Memory B cell (primary cell): ENCODE measurements around the gene RAB28.
"Not testable (repeated sequence)": the region's sequence is repeated elsewhere in the genome, so short reads cannot be mapped to it uniquely, and the experiment has no call there.

Source experiments
- ATAC-seq: fragments of 150-1000 bp; cut with Tn5 transposase; 2 replicates; pipeline ENCODE4 v1.10.0; 2021; ENCODE audit warnings: low read depth, mild to moderate bottlenecking, moderate library complexity
- DNase-seq, 2 donors: peaks; one replicate each; pipeline ENCODE4 v3.0.0; 2022; ENCODE audit warnings: low spot score in 2 of 2
- H3K27ac Mint-ChIP-seq: one replicate; pipeline ENCODE4 v1.8.0; 2022; ENCODE audit warnings: mild to moderate bottlenecking, moderate library complexity, mixed read lengths
- H3K27me3 Mint-ChIP-seq: one replicate; pipeline ENCODE4 v1.8.0; 2022; ENCODE audit warnings: mixed read lengths
- H3K36me3 Mint-ChIP-seq: one replicate; pipeline ENCODE4 v1.8.0; 2022; ENCODE audit warnings: mild to moderate bottlenecking, mixed read lengths
- H3K4me1 Mint-ChIP-seq: one replicate; pipeline ENCODE4 v1.8.0; 2022; ENCODE audit warnings: mixed read lengths
- H3K4me3 Mint-ChIP-seq: one replicate; pipeline ENCODE4 v1.8.0; 2022; ENCODE audit warnings: mild to moderate bottlenecking, moderate library complexity, mixed read lengths
- H3K9me3 Mint-ChIP-seq: one replicate; pipeline ENCODE4 v1.8.0; 2022; ENCODE audit warnings: mixed read lengths

The RAB28 gene

DNA sequence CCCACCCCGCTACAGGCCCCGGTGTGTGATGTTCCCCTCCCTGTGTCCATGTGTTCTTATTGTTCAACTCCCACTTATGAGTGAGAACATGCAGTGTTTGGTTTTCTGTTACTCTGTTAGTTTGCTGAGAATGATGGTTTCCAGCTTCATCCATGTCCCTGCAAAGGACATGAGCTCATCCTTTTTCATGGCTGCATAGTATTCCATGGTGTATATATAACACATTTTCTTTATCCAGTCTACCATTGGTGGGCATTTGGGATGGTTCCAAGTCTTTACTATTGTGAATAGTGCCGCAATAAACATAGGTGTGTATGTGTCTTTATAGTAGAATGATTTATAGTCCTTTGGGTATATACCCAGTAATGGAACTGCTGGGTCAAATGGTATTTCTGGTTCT lies 78.0 kb downstream of the RAB28 start:
- H3K27ac Mint-ChIP-seq, ATAC-seq, H3K4me3 Mint-ChIP-seq, DNase-seq, H3K4me1 Mint-ChIP-seq, H3K27me3 Mint-ChIP-seq, H3K9me3 Mint-ChIP-seq: not testable (repeated sequence)
- H3K36me3 Mint-ChIP-seq, result peaks cover 11% of the 10 kb centered on the region

DNA sequence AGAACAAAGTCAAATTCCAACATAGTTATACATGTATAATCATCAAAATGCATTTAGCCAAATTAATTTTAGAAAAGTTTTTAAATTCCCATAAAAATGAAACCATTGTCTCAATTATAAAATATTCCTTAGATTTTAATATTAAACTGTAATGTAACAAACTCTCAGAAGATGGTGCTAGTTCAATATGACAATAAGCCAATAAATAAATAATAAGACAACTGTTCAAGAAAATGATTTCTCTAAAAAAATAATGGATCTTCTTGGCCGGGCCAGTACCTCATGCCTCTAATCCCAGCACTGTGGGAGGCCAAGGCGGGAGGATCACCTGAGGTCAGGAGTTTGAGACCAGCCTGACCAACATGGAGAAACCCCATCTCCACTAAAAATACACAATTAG lies 80.3 kb downstream of the RAB28 start:
- peaks cover 12% of the 10 kb centered on the region for H3K36me3 Mint-ChIP-seq
- H3K27me3 Mint-ChIP-seq, result no peaks in the 10 kb centered on the region
- H3K27ac Mint-ChIP-seq, result no peak overlapping the region
- ATAC-seq (no peak), DNase-seq (no peak)
- no peaks in the 10 kb centered on the region for H3K4me1 Mint-ChIP-seq
- H3K4me3 Mint-ChIP-seq, result no peak overlapping the region
- H3K9me3 Mint-ChIP-seq, result no peaks in the 10 kb centered on the region

DNA sequence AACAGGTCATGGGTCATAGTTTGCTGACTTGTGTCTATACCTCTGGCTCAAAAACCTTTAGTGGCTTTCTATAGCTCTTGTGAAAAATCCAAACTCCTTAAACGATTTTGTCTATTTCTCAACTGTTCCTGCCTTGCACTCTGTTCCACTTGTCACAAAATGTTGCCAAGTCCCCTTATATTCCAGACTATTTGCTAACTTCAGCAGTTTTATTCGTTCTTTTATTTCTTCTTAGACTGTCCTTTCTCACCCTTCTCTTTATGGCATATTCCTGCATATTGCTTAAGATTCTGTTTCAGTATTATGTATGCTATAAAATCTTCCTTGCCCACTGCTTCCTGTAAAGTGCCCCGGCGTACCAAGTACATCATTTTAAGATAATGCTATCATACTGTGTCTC lies 80.8 kb downstream of the RAB28 start:
- Mint-ChIP-seq H3K4me1 (no peaks in the 10 kb centered on the region), H3K36me3 (peaks cover 12% of the 10 kb centered on the region)
- DNase-seq, result no peak

DNA sequence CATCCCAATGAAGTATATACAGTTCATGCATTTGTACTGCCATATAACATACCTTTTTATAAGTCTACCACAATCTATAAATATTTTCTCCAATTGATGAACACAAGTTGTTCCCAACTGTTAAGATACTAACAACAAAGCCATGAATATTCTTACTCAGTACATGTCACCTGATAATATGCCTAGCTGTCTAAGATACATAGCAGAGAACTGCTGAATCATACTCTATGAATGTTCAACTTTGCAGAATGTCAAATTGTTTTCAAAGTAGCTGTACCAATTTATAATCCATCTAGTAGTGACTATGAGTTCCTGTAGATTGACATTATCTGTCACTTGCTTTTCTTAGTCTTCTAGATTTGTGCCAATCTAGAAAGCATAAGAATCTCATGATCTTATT lies 84.9 kb downstream of the RAB28 start:
- ATAC-seq (no peak), DNase-seq (no peak)
- Mint-ChIP-seq H3K36me3 (peaks cover 9% of the 10 kb centered on the region), H3K27ac (no peak overlapping the region), H3K4me1 (peaks cover 3% of the 10 kb centered on the region), H3K9me3 (no peaks in the 10 kb centered on the region), H3K27me3 (no peaks in the 10 kb centered on the region), H3K4me3 (no peak overlapping the region)

More for the DNA sequence above, 80.8 kb downstream of the RAB28 start:
- ATAC-seq, result no peak
- no peaks in the 10 kb centered on the region for H3K27me3 Mint-ChIP-seq
- H3K4me3 Mint-ChIP-seq, result no peak overlapping the region
- H3K9me3 Mint-ChIP-seq, result no peaks in the 10 kb centered on the region
- no peak overlapping the region for H3K27ac Mint-ChIP-seq

DNA sequence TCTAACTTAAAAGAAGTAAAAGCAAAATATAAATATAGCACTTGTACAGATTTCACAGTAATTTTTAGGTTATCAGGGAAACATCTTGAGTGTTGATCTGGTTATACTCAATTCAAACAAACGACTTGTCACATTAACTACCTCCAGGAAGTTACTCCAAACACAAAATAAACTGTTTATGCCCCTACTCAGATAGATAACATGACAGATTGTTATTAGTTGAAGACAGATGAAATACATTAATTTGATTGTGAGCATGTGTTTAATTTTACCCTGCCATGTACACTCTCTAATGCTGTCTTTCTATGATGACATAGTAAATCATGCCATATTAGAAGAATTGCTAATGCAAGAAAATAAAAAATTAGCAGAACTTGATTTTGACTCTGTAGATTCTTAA lies 88.0 kb downstream of the RAB28 start:
- DNase-seq (no peak), ATAC-seq (no peak)
- no peaks in the 10 kb centered on the region for H3K27me3 Mint-ChIP-seq
- H3K27ac Mint-ChIP-seq, result no peak overlapping the region
- H3K9me3 Mint-ChIP-seq, result no peaks in the 10 kb centered on the region
- peaks cover 7% of the 10 kb centered on the region for H3K4me1 Mint-ChIP-seq
- H3K4me3 Mint-ChIP-seq, result no peak overlapping the region
- peaks cover 16% of the 10 kb centered on the region for H3K36me3 Mint-ChIP-seq

DNA sequence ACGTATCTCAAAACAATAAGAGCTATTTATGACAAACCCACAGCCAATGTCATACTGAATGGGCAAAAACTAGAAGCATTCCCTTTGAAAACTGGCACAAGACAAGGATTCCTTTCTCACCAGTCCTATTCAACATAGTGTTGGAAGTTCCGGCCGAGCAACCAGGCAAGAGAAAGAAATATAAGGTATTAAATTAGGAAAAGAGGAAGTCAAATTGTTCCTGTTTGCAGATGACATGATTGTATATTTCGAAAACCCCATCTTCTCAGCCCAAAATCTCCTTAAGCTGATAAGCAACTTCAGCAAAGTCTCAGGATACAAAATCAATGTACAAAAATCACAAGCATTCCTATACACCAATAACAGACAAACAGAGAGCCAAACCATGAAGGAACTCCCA lies 94.2 kb downstream of the RAB28 start:
- Mint-ChIP-seq H3K36me3 (peaks cover 25% of the 10 kb centered on the region), H3K27ac (peak overlapping the region; percentile 17), H3K4me1 (peaks cover 33% of the 10 kb centered on the region)
- not testable (repeated sequence) for H3K9me3 Mint-ChIP-seq, DNase-seq, H3K27me3 Mint-ChIP-seq, ATAC-seq, H3K4me3 Mint-ChIP-seq

DNA sequence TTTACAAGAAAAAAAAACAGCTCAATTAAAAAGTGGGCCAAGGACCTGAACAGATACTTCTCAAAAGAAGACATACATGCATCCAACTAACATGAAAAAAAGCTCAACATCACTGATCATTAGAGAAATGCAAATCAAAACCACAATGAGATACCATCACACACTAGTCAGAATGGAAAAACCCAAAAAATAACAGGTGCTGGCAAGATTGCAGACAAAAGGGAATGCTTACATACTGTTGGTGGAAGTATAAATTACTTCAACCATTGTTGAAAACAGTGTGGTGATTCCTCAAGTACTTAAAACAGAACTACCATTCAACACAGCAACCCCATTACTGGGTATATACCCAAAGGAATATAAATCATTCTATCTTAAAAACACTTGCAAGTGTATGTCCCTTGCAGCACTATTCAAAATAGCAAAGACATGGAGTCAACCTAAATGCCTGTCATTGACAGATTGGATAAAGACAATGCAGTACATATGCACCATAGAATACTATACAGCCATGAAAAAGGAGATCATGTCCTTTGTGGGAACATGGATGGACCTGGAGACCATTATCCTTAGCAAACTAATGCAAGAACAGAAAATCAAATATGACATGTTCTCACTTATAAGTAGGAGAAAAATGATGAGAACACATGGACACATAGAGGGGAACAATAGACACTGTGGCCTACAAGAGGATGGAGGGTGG lies 97.6 kb downstream of the RAB28 start:
- Mint-ChIP-seq H3K9me3 (peaks cover 7% of the 10 kb centered on the region), H3K27me3 (no peaks in the 10 kb centered on the region), H3K4me1 (peaks cover 26% of the 10 kb centered on the region), H3K4me3 (no peak overlapping the region), H3K27ac (no peak overlapping the region), H3K36me3 (peaks cover 23% of the 10 kb centered on the region)
- ATAC-seq, result peak; percentile 77
- no peak for DNase-seq

DNA sequence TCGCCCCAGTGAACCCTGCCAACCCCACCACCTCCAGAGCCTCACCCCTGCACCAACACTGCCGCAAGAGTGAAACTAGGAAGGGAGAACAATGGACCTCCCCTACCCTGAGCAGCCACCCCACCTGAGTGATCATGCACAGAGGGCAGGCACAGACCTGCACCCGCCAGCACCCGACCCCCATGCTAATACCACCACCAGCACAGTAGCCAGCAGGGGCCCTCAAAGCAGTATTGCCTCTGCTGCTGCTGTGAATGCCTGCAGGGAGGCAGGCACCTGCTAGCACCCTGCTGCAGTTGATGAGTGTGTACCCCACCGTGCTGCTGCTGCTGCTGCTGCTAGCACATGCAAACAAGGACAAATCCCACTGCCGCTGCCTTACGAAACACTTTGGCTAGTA lies 100.1 kb downstream of the RAB28 start:
- Mint-ChIP-seq H3K27me3 (no peaks in the 10 kb centered on the region), H3K27ac (no peak overlapping the region), H3K4me3 (no peak overlapping the region), H3K4me1 (peaks cover 17% of the 10 kb centered on the region), H3K9me3 (peaks cover 7% of the 10 kb centered on the region), H3K36me3 (peaks cover 14% of the 10 kb centered on the region)
- DNase-seq (no peak), ATAC-seq (no peak)

DNA sequence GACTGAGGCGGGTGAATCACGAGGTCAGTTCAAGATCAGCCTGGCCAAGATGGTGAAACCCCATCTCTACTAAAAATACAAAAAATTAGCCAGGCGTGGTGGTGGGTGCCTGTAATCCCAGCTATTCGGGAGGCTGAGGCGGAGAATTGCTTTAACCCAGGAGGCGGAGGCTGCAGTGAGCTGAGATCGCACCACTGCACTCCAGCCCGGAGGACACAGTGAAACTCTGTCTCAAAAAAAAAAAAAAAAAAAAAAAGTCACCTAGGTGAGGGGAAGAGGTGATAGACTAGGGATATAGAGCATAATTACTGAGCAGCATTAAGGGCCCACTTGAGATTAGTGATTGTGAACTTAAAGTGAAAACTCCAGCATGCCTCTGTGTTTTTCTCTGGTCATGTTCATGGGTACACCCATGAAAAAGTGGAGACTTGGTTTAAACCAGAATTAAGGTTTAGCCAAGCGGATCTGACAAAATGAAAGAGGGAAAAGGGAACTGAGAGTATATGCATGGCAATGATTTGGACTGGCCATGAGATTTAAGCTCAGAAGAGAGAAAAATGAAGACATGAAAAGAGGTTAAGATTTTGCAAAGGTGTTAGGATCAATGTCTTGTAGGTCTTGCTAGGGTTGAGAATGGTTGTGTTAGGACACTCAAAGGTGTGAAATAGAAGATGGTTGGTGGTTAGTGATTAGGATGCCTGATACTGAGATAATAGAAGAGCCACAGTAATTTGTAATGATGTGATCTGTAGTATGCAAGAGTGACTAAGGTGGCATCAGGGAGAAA lies 105.0 kb downstream of the RAB28 start:
- H3K9me3 Mint-ChIP-seq, result peaks cover 1% of the 10 kb centered on the region
- H3K27ac Mint-ChIP-seq, result no peak overlapping the region
- H3K27me3 Mint-ChIP-seq, result no peaks in the 10 kb centered on the region
- DNase-seq, result peak in 1 of 2 donors; percentile 11
- peak; percentile 96 for ATAC-seq
- H3K4me3 Mint-ChIP-seq, result no peak overlapping the region
- H3K4me1 Mint-ChIP-seq, result no peaks in the 10 kb centered on the region
- H3K36me3 Mint-ChIP-seq, result peaks cover 12% of the 10 kb centered on the region

DNA sequence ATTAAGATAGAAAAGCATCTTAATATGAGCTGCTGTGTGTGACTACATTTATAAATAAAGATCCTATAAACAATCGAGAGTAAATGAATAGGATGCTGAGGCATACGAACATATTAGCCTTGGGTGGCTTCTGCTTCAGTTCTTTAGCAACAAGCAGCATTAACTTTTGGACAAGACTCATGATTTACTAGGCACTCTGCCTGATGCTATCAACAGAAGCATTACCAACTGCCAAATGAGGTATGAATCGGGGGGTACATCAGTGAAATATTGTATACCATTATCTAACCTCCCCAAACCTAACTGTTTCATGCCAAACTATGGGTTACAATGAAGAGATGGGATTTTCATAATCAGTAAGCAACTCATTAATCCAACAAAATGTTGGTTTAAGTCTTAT lies 113.1 kb downstream of the RAB28 start:
- DNase-seq (no peak), ATAC-seq (no peak)
- Mint-ChIP-seq H3K4me1 (peaks cover 2% of the 10 kb centered on the region), H3K4me3 (no peak overlapping the region), H3K36me3 (peaks cover 24% of the 10 kb centered on the region), H3K27ac (no peak overlapping the region), H3K27me3 (no peaks in the 10 kb centered on the region), H3K9me3 (peaks cover 1% of the 10 kb centered on the region)

DNA sequence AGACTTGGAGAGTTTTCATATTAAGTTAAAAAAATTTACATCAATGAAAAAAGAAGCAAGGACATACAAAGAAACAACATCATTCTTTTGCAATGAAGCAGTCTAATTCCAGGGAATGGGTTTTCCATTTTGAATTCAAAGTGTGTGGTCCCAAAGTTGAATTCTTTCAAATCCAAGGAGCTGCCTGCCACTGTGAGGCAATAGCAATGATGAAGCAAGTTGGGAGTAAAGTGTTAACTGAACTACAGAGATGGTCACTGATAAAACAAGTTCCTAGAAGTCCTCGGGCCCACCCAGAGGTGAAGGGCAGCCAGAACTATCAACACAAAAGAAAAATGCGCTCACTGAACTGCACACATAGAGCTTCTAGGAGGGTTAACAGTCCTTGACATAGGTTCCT lies 115.9 kb downstream of the RAB28 start:
- Mint-ChIP-seq H3K4me1 (peaks cover 2% of the 10 kb centered on the region), H3K4me3 (no peak overlapping the region), H3K27me3 (no peaks in the 10 kb centered on the region), H3K27ac (no peak overlapping the region), H3K36me3 (peaks cover 26% of the 10 kb centered on the region), H3K9me3 (no peaks in the 10 kb centered on the region)
- ATAC-seq (no peak), DNase-seq (no peak)

DNA sequence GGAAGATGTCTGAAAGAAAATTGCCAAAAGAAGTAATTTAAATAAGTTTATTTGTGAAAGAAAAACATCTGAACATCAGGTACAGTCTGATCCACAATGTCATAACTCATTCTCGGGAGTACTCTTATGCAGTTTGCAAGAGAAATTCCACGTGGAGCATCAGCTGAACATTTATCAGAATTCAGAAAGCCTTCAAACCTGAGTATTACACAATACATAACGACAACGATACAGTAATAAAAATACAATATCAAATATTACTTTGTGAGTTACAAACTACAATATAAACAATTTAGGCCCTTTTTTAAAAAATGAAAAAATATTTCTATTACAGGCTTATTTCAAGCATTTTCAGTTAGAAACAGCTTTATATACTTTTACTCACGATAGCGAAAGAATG lies 116.4 kb downstream of the RAB28 start:
- DNase-seq, result no peak
- ATAC-seq, result no peak
- Mint-ChIP-seq H3K9me3 (no peaks in the 10 kb centered on the region), H3K4me1 (peaks cover 2% of the 10 kb centered on the region), H3K36me3 (peaks cover 26% of the 10 kb centered on the region), H3K27ac (no peak overlapping the region), H3K4me3 (no peak overlapping the region), H3K27me3 (no peaks in the 10 kb centered on the region)

DNA sequence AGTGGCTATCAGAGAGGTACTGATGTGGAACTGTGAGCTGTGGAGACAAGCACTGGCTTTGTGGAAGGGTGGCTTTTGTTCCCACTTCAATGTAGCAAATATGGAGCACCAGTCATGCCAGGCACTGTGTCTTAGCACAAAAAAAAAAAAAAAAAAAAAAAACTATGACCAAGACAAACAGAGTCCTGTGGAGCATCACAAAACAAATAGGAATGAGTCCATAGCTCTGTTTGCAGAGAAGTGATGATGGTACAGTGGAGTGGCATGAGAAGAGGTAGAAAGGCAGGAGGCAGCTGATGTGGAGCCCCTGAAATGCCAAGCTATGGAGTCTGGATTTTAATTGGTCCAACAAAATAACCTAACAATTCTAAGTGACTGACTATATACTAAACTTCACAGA lies 116.9 kb downstream of the RAB28 start:
- DNase-seq, result no peak
- no peaks in the 10 kb centered on the region for H3K27me3 Mint-ChIP-seq

DNA sequence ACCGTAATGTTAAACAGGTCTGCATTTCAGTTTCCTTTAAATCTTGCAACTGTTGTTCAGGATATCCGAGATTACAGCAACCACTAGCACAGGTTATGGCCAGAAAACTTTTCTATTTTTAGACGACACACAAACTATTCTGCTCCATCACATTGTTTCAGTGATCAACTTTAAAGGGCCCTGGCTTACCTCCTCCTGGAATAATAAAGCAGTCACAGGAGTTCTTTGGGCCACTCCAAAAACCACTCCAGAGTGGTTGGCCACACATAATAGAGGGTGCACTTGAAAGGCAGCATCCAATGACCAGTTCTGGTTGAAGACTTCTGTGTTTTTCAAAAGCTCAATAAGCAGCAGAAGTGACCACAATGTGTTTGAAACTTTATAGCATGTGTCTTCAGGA lies 118.9 kb downstream of the RAB28 start:
- DNase-seq (no peak), ATAC-seq (no peak)
- Mint-ChIP-seq H3K36me3 (peaks cover 24% of the 10 kb centered on the region), H3K9me3 (no peaks in the 10 kb centered on the region), H3K27me3 (no peaks in the 10 kb centered on the region), H3K4me1 (peaks cover 2% of the 10 kb centered on the region), H3K4me3 (no peak overlapping the region), H3K27ac (no peak overlapping the region)

More for the DNA sequence above, 116.9 kb downstream of the RAB28 start:
- Mint-ChIP-seq H3K4me3 (no peak overlapping the region), H3K9me3 (no peaks in the 10 kb centered on the region), H3K27ac (no peak overlapping the region), H3K36me3 (peaks cover 26% of the 10 kb centered on the region), H3K4me1 (peaks cover 2% of the 10 kb centered on the region)
- ATAC-seq, result no peak

DNA sequence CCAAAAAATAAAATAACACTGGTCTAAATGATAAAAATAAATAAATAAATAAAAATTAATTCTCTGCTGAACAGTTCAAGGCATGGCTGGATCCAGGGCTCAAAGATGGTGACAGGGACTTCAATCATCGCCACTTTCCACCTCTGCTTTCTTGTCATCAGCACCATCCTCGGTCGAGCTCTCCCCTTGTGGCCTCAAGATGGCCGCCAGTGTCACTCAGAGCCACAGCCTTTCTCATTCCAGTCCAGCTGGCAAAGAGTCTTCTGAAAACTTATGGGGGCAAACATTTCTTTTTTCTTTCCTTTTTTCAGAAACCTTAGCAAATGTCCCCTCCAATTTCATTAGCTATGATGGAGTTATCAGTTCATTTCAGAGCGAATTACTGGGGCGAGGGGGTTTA lies 119.5 kb downstream of the RAB28 start:
- peaks cover 26% of the 10 kb centered on the region for H3K36me3 Mint-ChIP-seq
- no peak overlapping the region for H3K4me3 Mint-ChIP-seq
- H3K4me1 Mint-ChIP-seq, result peaks cover under 1% of the 10 kb centered on the region
- no peaks in the 10 kb centered on the region for H3K9me3 Mint-ChIP-seq
- ATAC-seq (no peak), DNase-seq (no peak)
- H3K27ac Mint-ChIP-seq, result no peak overlapping the region
- no peaks in the 10 kb centered on the region for H3K27me3 Mint-ChIP-seq
